ENCODE results near the gene SIT1. TPM values are rescaled to one million over a fixed set of nuclear protein-coding genes. Genes with fewer than 3 reads are reported as not detected.

The SIT1 gene
- total and polyA plus RNA-seq, 2 donors (not counting 3 experiments of a cell fraction or from before 2014, with no cell fraction given): not detected

DNA sequence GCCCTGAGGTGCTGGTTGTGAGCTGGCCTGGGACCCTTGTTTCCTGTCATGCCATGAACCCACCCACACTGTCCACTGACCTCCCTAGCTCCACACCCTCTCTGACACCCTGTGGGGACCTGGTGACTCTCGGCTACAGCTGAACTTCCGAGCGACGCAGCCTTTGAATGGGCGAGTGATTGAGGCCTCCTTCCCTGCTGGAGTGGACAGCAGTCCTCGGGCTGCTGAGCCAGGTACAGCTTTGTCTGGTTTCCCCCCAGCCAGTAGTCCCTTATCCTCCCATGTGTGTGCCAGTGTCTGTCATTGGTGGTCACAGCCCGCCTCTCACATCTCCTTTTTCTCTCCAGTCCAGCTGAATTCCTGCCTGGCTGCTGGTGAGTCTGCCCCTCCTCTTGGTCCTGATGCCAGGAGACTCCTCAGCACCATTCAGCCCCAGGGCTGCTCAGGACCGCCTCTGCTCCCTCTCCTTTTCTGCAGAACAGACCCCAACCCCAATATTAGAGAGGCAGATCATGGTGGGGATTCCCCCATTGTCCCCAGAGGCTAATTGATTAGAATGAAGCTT, 29.1 kb upstream of the SIT1 start:
- Histone ChIP-seq H3K4me3 (replicated peaks in 1 of 3; ENCODE audit: insufficient read depth in 1 of 3, low read depth in 1 of 3, low read length in 3 of 3) (no peak overlapping the region), H3K9me1 (replicated peaks; ENCODE audit: control insufficient read depth, extremely low read depth, insufficient read depth, low read length) (no peaks in the 10 kb centered on the region), H3K79me2 (ENCODE audit: control insufficient read depth, insufficient read depth, low read length) (no peaks in the 10 kb centered on the region), H3K27ac (ENCODE audit: insufficient read depth, low read depth, low read length) (no peak overlapping the region), H3K4me1 (ENCODE audit: control insufficient read depth, extremely low read depth, insufficient read depth, low read length) (peaks cover 5% of the 10 kb centered on the region), H3K9me3 (replicated peaks; ENCODE audit: control insufficient read depth, insufficient read depth, low read length) (no peaks in the 10 kb centered on the region), H3K27me3 (ENCODE audit: control insufficient read depth in 2 of 2, insufficient read depth in 2 of 2, low read length in 2 of 2) (peaks cover 0 to 4% of the 10 kb centered on the region in 2 experiments), H2AFZ (ENCODE audit: low read depth, low read length) (no peak overlapping the region), H4K20me1 (replicated peaks; ENCODE audit: control insufficient read depth, extremely low read depth, insufficient read depth, low read length) (no peaks in the 10 kb centered on the region), H3K4me2 (ENCODE audit: insufficient read depth, low read length) (no peak overlapping the region), H3K36me3 (ENCODE audit: control insufficient read depth in 2 of 2, extremely low read depth in 1 of 2, insufficient read depth in 2 of 2, low read length in 2 of 2) (peaks cover 3 to 16% of the 10 kb centered on the region in 2 experiments), H3K9ac (replicated peaks; ENCODE audit: extremely low read depth, insufficient read depth, low read length) (no peak overlapping the region)
- CTCF ChIA-PET: interaction anchor here (0.7 to 1.8 kb wide), 5 partner anchors 9 to 76 kb away, joined by 3 to 9 read pairs (median 3); partner anchors contain the start of genes ARHGEF39, CREB3 and TLN1
- intact Hi-C loops (cut with micrococcal nuclease) (no loop called here), dilution Hi-C loops (cut with MboI; ENCODE audit: extremely low pct_ligation_motif_present, low sequenced_read_pairs) (no loop called here)
- BruUV-seq (replicated peaks): no TSS peak
- no peak for FAIRE-seq
- POLR2A ChIA-PET: interaction anchor here (0.6 to 1.1 kb wide), 2 partner anchors 11 to 62 kb away, joined by 3 to 4 read pairs; no protein-coding TSS in a partner anchor
- TF ChIP-seq FOS (IDR thresholded peaks at IDR 0.05; ENCODE audit: borderline replicate concordance, insufficient read depth, low read length): no peak
- no peak for DNase-seq (ENCODE audit: low read depth, low spot score)

DNA sequence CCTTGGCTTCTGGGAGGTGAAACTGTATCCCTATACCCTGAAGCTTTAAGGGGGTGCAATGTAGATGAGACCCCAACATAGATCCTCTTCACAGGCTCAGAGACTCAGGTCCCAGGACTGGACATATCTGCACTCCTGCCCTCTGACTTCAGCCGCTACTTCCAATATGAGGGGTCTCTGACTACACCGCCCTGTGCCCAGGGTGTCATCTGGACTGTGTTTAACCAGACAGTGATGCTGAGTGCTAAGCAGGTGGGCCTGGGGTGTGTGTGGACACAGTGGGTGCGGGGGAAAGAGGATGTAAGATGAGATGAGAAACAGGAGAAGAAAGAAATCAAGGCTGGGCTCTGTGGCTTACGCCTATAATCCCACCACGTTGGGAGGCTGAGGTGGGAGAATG, 28.4 kb upstream of the SIT1 start:
- no peak for DNase-seq (ENCODE audit: low read depth, low spot score)
- no peaks in the 10 kb centered on the region for H3K9me3 ChIP-seq (replicated peaks; ENCODE audit: control insufficient read depth, insufficient read depth, low read length)
- no peak overlapping the region for H3K4me2 ChIP-seq (ENCODE audit: insufficient read depth, low read length)
- FAIRE-seq: no peak
- H3K27me3 ChIP-seq (ENCODE audit: control insufficient read depth in 2 of 2, insufficient read depth in 2 of 2, low read length in 2 of 2): peaks cover 3 to 8% of the 10 kb centered on the region in 2 experiments
- H3K27ac ChIP-seq (ENCODE audit: insufficient read depth, low read depth, low read length): no peak overlapping the region
- TF ChIP-seq MYC (IDR thresholded peaks at IDR 0.05; ENCODE audit: low read depth, low read length): no peak
- TF ChIP-seq POLR2A (IDR thresholded peaks at IDR 0.05; ENCODE audit: low read depth, low read length): no peak
- TF ChIP-seq, protein P1, sequence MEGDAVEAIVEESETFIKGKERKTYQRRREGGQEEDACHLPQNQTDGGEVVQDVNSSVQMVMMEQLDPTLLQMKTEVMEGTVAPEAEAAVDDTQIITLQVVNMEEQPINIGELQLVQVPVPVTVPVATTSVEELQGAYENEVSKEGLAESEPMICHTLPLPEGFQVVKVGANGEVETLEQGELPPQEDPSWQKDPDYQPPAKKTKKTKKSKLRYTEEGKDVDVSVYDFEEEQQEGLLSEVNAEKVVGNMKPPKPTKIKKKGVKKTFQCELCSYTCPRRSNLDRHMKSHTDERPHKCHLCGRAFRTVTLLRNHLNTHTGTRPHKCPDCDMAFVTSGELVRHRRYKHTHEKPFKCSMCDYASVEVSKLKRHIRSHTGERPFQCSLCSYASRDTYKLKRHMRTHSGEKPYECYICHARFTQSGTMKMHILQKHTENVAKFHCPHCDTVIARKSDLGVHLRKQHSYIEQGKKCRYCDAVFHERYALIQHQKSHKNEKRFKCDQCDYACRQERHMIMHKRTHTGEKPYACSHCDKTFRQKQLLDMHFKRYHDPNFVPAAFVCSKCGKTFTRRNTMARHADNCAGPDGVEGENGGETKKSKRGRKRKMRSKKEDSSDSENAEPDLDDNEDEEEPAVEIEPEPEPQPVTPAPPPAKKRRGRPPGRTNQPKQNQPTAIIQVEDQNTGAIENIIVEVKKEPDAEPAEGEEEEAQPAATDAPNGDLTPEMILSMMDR (IDR thresholded peaks at IDR 0.05; ENCODE audit: extremely low read depth in 1 of 2, insufficient read depth in 1 of 2, low read depth in 1 of 2, low read length in 2 of 2): no peak
- no peak for TF ChIP-seq POLR2AphosphoS5 (IDR thresholded peaks at IDR 0.05; ENCODE audit: insufficient read depth, low read depth, low read length)
- no peak for TF ChIP-seq EZH2 (IDR thresholded peaks at IDR 0.05; ENCODE audit: borderline replicate concordance, low read depth, low read length, severe bottlenecking)
- TF ChIP-seq, protein P2, sequence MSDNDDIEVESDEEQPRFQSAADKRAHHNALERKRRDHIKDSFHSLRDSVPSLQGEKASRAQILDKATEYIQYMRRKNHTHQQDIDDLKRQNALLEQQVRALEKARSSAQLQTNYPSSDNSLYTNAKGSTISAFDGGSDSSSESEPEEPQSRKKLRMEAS (IDR thresholded peaks at IDR 0.05; ENCODE audit: insufficient read depth, insufficient read length): no peak
- TF ChIP-seq FOS (IDR thresholded peaks at IDR 0.05; ENCODE audit: borderline replicate concordance, insufficient read depth, low read length): no peak
- no peaks in the 10 kb centered on the region for H4K20me1 ChIP-seq (replicated peaks; ENCODE audit: control insufficient read depth, extremely low read depth, insufficient read depth, low read length)
- no TSS peak for BruUV-seq (replicated peaks)
- no peak overlapping the region for H2AFZ ChIP-seq (ENCODE audit: low read depth, low read length)
- H3K36me3 ChIP-seq (ENCODE audit: control insufficient read depth in 2 of 2, extremely low read depth in 1 of 2, insufficient read depth in 2 of 2, low read length in 2 of 2): peaks cover 2 to 13% of the 10 kb centered on the region in 2 experiments
- dilution Hi-C loops (cut with MboI; ENCODE audit: extremely low pct_ligation_motif_present, low sequenced_read_pairs): no loop called here
- CTCF ChIA-PET: interaction anchor here (1.7 to 1.8 kb wide), 2 partner anchors 10 to 18 kb away, joined by 6 to 9 read pairs; no protein-coding TSS in a partner anchor
- peaks cover 5% of the 10 kb centered on the region for H3K4me1 ChIP-seq (ENCODE audit: control insufficient read depth, extremely low read depth, insufficient read depth, low read length)
- POLR2A ChIA-PET: interaction anchor here (0.6 kb wide), 1 partner anchor 62 kb away, joined by 3 read pairs; no protein-coding TSS in a partner anchor
- no peaks in the 10 kb centered on the region for H3K79me2 ChIP-seq (ENCODE audit: control insufficient read depth, insufficient read depth, low read length)
- intact Hi-C loops (cut with micrococcal nuclease): no loop called here
- H3K4me3 ChIP-seq (replicated peaks in 1 of 3; ENCODE audit: insufficient read depth in 1 of 3, low read depth in 1 of 3, low read length in 3 of 3): no peak overlapping the region
- no peaks in the 10 kb centered on the region for H3K9me1 ChIP-seq (replicated peaks; ENCODE audit: control insufficient read depth, extremely low read depth, insufficient read depth, low read length)
- no peak overlapping the region for H3K9ac ChIP-seq (replicated peaks; ENCODE audit: extremely low read depth, insufficient read depth, low read length)

Data from endothelial cell of umbilical vein (primary cell).